Ishikawa (cell line): ENCODE results near the gene SLC25A24.

Experiments used
- CEBPB ChIP-seq: IDR thresholded peaks from 2 replicates; pipeline ENCODE4 v1.6.1; 2012
- CREB1 ChIP-seq: IDR thresholded peaks from 2 replicates; pipeline ENCODE4 v1.6.1; 2012; ENCODE audit warnings: low read depth
- EGR1 ChIP-seq: IDR thresholded peaks from 2 replicates; pipeline ENCODE4 v1.6.1; 2012
- EP300 ChIP-seq: IDR thresholded peaks from 2 replicates; pipeline ENCODE4 v1.6.1; 2012; ENCODE audit warnings: borderline replicate concordance
- FOXM1 ChIP-seq: IDR thresholded peaks from 2 replicates; pipeline ENCODE4 v1.6.1; 2012; ENCODE audit warnings: low read depth, borderline replicate concordance
- MAX ChIP-seq: IDR thresholded peaks from 2 replicates; pipeline ENCODE4 v1.6.1; 2012
- NFIC ChIP-seq: IDR thresholded peaks from 2 replicates; pipeline ENCODE4 v1.6.1; 2012
- RAD21 ChIP-seq: IDR thresholded peaks from 2 replicates; pipeline ENCODE4 v1.6.1; 2012; ENCODE audit warnings: low read depth
- REST ChIP-seq: IDR thresholded peaks from 2 replicates; pipeline ENCODE4 v1.6.1; 2012; ENCODE audit warnings: low read depth, mild to moderate bottlenecking
- TAF1 ChIP-seq: IDR thresholded peaks from 2 replicates; pipeline ENCODE4 v1.6.1; 2012; ENCODE audit warnings: low read depth, mild to moderate bottlenecking
- TCF12 ChIP-seq: IDR thresholded peaks from 2 replicates; pipeline ENCODE4 v1.6.1; 2012; ENCODE audit warnings: low read depth
- TEAD4 ChIP-seq: IDR thresholded peaks from 2 replicates; pipeline ENCODE4 v1.6.1; 2012
- YY1 ChIP-seq: IDR thresholded peaks from 2 replicates; pipeline ENCODE4 v1.6.1; 2012; ENCODE audit warnings: low read depth
- ZBTB7A ChIP-seq: IDR thresholded peaks from 2 replicates; pipeline ENCODE4 v1.6.1; 2012; ENCODE audit warnings: low read depth
- TF ChIP-seq, protein P1 (sequence below): IDR thresholded peaks from 2 replicates; pipeline ENCODE4 v1.6.1; 2012

SLC25A24 gene

DNA sequence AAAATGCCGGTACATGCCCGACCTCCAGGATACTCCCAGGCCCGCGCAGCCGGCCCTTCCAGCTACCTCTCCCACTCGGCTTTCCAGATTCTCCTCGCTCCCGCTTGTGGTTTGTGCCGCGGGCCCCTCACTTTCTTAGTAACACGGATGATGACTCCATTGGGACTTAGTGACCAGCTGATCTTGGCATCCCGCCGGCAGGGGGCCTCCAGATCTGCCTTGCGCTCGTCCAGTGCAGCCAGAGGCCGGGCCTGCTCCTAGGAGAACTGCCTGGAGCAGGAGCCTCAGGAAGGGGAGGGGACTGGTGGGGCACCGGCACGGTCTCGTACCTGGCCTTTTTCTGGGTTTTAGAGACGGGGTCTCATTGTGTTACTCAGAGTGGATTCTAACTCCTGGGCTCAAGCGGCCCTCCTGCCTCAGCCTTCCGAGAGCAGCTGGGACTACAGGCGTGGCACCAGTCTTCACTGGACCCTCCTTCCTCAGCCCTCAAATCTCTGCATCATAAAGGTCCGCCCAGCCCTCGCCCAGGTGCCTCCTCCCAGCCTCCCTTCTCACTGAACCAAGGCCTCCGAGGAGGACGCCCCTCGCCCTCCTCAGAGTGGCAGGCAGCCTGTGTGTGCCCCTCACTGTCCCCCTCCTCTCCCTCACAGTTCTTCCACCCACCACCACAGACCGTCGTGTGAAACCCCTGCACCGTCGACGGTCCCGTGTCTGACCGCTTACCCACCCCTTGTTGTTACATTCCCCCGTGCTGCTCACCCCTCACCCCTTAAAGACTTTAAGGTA is 78.6 kb downstream of the SLC25A24 start:
- TF ChIP-seq NFIC (no peak), RAD21 (no peak), YY1 (no peak)

DNA sequence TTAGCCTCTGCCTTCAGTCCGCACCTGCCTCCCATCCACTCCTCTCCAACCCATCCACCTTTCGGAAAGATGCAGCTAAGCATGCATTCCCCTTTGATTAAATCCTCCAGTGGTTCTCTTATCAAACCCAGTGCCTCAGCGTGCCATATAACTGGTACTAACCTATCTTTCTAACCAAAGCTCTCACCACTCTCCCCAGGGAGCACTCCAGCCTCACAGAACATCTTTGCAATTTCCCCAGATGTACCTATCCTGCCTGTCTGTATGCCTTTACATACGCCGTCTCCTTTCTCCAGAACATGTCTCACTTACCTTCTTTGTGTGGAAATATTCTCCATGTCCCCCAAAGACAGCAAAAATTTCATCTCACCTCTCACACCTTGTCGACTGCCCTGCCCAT is 80.0 kb downstream of the SLC25A24 start:
- TF ChIP-seq CREB1: no peak
- TF ChIP-seq, protein P1, sequence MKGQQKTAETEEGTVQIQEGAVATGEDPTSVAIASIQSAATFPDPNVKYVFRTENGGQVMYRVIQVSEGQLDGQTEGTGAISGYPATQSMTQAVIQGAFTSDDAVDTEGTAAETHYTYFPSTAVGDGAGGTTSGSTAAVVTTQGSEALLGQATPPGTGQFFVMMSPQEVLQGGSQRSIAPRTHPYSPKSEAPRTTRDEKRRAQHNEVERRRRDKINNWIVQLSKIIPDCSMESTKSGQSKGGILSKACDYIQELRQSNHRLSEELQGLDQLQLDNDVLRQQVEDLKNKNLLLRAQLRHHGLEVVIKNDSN: no peak
- TF ChIP-seq NFIC: no peak
- no peak for TF ChIP-seq FOXM1
- no peak for TF ChIP-seq EGR1
- no peak for TF ChIP-seq YY1
- TF ChIP-seq REST: no peak
- no peak for TF ChIP-seq TCF12
- no peak for TF ChIP-seq TAF1
- no peak for TF ChIP-seq MAX
- no peak for TF ChIP-seq CEBPB
- no peak for TF ChIP-seq RAD21
- no peak for TF ChIP-seq TEAD4

DNA sequence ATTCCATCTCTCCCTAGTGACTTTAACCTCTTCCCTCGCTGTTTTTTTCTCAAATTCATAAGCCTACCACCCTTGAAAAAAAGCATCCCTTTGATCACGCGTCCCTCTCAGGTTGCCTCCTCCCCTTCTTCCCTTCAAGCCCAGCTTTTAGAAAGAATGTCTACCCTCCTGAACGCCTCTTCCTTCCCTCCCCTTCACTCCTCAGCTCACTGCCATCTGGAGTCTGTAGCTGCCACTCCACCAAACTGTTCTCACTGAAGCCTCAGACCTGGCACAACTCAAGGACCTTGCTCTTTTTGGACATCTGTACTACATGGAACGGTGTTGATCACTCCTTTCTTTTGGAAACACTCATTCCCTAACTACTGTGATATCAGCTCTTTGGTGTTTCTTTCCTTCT is 80.6 kb downstream of the SLC25A24 start:
- TF ChIP-seq EP300: no peak
- no peak for TF ChIP-seq CREB1
- TF ChIP-seq TCF12: no peak
- no peak for TF ChIP-seq YY1
- TF ChIP-seq NFIC: no peak
- TF ChIP-seq TAF1: no peak
- TF ChIP-seq CEBPB: no peak
- no peak for TF ChIP-seq REST
- TF ChIP-seq ZBTB7A: no peak
- TF ChIP-seq, protein P1: no peak
- TF ChIP-seq FOXM1: no peak
- TF ChIP-seq EGR1: no peak

DNA sequence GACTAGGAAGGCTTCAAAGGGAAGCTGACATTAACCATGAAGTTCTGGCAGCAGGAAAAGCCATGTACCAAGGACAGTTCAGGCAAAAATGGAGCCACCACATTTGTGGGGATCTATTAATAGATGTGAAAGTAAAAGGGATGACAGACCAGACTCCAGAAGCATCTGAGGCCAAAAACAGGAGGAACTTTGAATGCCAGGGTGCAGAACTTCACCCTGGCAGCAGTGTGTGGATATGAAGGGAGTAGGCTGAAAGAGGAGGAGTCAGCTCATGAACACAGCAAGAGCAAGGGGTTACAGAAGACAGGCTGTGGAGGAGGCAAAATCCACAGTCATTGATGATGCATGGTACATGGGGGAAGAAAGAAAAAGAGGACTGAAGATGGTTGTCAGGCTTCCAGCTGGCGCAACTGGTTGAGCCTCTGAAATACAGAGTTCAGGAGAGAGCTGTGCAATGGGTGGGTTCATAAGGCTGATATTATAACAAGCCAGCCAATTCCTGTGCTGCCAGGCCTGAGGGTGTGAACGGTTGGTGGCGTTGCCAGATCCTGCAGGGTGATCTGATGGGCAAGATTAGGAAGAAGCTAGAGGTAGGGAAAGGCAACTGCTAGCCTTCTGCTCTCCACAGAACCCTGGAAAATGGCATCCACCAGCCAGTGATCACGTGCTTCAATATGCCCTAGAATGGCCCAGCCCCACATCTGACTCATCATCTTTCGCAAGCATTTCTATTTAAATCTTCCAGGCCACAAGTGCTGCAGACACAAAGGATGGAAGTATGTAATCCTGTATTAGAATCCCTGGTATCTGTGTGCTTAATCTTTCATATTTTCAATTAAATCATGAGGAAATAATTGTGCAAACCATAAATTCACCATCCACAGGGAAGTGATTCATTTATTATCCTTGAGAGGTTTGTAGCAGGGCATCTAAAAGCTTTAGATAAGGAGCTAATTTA is 81.9 kb downstream of the SLC25A24 start:
- no peak for TF ChIP-seq TEAD4
- no peak for TF ChIP-seq YY1
- no peak for TF ChIP-seq MAX
- TF ChIP-seq TAF1: no peak
- TF ChIP-seq REST: no peak
- TF ChIP-seq, protein P1: peak; percentile 46; the same call in 1 of the 2 replicates
- TF ChIP-seq CREB1: no peak
- peak; percentile 53 for TF ChIP-seq CEBPB
- no peak for TF ChIP-seq EP300
